CD4-positive, alpha-beta T cell treated with Interleukin-17A for 4 hours (primary cell): ENCODE results near the gene PALM3.
"Not testable (repeated sequence)": the region's sequence is repeated elsewhere in the genome, so short reads cannot be mapped to it uniquely, and the experiment has no call there.

Source experiments
- DNase-seq: peaks from one replicate; pipeline ENCODE4 v3.0.0-alpha.2; 2020; ENCODE audit warnings: mixed read lengths

Gene PALM3

DNA sequence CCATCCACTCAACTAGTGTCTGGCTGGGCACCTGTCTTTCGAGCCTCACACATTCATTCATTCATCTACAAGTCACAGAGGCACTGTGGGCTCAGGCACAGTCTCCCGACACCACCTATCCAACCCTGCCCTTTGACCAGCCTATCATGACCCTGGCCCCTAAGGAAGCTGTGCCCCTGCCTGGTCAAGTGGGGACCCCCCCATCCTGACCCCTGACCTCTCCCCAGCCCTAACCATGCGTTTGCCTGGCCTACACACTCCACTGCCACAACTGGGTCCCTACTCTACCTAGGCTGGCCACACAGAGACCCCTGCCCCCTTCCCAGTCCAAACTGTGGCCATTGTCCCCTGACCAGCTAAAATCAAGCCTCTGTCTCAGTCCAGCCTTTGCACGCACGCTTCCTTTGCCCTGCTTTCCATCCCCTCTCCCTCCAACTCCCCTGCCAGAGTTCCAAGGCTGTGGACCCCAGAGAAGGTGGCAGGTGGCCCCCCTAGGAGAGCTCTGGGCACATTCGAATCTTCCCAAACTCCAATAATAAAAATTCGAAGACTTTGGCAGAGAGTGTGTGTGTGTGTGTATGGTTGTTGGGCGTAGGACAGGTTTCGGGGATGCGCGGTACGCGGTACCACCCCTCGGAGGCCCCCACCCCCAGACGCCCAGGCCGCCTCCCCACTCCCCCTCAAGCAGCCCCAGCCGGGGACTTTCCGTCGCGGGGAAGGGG is 30.7 kb downstream of the PALM3 start:
- DNase-seq: peak; percentile 88

DNA sequence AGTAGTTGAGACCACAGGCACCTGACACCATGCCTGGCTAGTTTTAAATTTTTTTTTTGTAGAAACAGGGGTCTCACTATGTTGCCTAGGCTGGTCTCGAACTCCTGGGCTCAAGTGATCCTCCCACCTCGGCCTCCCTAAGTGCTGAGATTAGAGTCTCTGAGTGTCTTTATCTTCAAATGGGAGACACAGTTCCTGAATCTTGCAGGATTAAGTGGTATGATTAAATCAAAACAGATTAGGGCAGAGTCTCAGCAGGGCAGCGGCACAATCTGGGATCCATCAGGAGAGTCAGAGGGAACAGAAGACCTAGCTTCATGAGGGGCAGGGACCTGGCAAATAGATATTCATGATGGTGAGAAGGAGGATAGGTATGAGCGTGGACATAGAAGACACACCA is 33.0 kb downstream of the PALM3 start:
- DNase-seq: no peak

DNA sequence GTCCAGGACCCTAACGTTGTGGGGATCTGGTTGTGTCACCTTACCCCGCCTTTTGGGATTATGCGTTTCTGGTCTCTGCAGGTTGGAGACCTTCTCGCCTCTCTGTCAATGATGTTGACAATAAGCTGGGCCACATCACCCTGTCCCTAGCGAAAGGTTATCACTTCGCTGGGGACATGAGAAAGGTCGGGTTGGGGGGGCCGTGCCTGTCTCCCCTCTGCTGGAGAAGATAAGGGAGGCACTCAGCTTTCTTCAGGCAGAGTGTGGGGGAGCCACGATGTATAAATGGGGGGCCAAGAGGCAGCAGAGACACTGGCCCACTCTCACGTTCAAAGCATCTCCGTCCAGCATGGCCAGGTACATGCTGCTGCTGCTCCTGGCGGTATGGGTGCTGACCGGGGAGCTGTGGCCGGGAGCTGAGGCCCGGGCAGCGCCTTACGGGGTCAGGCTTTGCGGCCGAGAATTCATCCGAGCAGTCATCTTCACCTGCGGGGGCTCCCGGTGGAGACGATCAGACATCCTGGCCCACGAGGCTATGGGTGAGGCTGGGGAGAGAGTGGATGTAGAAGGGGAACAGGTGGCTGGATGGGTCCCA is 33.9 kb downstream of the PALM3 start, which contains the start of gene RLN3:
Gene RLN3, plus strand, starts transcription at position 293 of the 595 bp plus-strand sequence. Its CDS starts 57 bp downstream, at position 350.
- DNase-seq: no peak

DNA sequence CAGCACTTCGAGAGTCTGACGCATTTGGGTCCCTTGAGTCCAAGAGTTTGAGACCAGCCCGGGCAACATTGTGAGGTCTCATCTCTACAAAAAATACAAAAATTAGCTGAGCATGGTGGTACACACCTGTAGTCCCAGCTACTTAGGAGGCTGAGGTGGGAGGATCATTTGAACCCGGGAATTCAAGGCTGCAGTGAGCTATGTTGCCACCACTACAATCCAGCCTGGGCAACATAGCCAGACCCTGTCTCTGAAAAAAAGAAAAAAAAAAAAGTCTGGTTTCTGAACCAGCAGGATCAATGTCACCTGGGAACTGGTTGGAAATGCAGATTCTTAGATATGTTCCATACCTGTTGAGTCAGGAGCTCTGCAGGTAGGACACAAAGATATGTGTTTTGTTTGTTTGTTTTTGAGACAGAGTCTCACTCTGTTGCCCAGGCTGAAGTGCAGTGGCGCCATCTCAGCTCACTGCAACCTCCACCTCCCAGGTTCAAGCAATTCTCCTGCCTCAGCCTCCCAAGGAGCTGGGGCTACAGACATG is 35.2 kb downstream of the PALM3 start:
- not testable (repeated sequence) for DNase-seq

DNA sequence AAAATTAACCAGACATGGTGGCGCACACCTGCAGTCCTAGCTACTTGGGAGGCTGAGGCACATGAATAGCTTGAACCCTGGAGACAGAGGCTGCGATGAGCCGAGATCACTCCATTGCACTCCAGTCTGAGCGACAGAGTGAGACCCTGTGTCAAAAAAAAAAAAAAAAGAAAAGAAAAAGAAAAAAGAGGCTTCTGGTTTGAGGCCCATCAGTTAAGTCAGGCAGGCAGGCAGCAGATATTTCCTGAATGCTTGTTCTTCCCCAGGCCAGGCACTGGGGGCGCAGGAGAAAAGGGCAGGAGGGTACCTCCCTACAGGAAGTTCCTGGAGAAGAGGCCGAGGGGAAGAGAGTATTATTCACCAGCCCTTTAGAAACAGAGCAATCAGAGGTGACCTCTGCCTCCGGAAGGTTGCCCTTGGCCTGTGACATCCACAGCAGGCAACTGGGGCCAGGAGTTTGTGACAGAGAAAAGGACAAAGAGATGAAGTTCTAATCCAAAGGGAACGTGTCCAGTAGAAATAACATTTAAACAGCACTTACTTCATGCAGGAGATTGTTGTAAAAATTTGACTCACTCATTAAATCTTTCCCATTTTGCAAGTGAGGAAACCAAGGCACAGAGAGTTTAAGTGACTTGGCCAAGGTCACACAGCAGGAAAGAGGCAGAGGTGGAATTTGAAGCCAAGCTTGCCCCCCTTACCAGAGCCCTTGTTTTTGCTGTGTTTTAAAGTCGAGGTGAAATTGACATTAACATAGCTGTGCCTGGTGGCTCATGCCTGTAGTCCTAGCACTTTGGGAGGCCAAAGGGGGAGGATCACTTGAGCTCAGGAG is 38.3 kb downstream of the PALM3 start:
- peak; percentile 50 for DNase-seq

DNA sequence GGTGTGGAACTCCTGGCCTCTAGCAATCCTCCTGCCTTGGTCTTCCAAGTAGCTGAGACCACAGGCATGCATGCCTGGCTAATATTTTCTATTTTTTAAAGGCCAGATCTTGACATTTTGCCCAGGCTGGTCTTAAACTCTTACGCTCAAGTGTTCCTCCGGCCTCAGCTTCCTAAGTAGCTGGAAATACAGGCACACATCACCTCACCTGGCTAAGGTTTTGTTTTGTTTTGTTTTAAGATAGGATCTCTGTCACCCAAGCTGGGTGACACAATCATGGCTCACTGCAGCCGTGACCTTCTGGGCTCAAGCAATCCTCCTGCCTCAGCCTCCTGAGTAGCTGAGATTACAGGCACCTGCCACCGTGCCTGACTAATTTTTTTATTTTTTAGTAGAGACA is 39.4 kb downstream of the PALM3 start:
- DNase-seq: no peak

DNA sequence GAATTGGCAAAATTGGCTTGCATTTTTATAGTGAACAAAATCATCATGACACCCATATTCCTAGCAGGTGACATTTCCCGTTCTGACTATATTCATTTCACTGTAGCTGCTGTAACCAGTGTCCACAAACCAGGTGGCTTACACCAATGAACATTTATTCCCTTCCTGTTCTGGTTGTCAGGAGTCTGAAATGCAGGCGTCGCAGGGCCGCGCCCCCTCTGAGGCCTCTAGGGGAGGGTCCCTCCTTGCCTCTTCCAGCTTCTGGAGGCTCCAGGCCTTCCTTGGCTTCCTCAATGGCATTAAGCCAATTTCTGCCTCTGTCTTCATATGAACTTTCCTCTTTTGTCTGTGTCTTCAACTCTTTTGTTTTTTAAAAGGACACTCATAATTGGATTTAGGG is 40.4 kb downstream of the PALM3 start:
- no peak for DNase-seq

DNA sequence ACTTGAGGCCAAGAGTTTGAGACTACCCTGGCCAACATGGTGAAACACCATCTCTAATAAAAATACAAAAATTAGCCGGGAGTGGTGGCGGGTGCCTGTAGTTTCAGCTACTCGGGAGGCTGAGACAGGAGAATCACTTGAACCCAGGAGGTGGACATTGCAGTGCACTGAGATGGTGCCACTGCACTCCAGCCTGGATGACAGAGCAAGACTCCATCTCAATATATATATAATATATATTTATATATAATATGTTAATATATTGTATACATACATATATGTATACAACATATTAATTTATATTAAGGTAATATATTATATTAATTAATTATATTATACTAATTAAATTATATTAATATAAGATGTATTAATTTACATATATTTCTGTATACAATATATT is 42.1 kb downstream of the PALM3 start:
- not testable (repeated sequence) for DNase-seq

DNA sequence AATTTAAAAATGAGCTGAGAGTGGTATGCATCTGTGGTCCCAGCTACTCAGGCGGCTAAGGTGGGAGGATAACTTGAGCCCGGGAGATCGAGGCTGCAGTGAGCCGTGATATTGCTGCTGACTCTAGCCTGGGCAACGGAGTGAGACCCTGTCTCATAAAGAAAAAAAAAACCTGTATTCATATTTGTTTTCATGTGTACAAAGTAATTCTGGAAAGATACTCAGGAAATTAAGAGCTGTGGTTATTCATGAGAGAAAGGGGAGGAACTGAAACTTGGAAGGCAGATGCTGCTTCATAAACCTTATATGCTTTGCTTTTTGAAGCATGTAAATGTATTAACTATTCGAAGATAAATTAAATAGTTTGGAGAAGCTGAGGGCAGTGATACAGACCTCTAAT is 42.8 kb downstream of the PALM3 start:
- DNase-seq: no peak

DNA sequence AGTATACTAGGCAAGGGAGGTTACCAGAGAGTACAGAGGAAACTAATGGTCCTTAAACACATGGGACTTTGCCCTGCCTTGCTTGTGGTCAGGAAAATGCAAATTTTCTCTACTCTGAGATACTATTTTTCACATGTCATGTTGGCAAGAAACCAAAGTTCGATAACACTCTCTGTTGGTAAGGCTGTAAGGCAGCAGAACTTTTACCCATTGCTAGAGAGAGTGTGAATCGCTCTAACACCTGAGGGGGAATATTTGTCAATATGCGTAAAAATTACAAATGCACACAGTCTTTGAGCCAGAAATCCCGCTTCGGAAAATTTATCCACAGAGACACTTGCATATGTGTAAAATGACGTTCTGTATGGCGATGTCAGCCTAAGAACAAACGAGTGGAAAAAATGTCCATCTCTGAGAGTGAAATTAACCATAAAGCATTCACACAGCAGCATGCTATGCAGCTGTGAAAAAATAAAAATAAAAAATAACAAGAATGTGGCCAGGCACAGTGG is 46.3 kb downstream of the PALM3 start:
- no peak for DNase-seq

DNA sequence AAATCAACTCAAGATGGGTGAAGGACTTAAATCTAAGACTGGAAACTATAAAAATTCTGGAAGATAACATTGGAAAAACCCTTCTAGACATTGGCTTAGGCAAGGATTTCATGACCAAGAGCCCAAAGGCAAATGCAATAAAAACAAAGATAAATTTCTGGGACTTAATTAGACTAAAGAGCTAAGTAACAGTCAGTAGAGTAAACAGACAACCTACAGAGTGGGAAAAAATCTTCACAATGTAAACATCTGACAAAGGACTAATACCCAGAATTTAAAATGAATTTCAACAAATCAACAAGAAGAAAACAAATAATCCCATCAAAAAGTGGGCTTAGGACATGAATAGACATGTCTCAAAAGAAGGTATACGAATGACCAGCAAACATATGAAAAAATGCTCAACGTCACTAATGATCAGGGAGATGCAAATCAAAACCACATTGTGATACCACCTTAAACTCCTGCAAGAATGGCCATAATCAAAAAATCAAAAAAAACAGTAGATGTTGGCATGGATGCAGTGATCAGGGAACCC is 49.4 kb downstream of the PALM3 start:
- DNase-seq: no peak

DNA sequence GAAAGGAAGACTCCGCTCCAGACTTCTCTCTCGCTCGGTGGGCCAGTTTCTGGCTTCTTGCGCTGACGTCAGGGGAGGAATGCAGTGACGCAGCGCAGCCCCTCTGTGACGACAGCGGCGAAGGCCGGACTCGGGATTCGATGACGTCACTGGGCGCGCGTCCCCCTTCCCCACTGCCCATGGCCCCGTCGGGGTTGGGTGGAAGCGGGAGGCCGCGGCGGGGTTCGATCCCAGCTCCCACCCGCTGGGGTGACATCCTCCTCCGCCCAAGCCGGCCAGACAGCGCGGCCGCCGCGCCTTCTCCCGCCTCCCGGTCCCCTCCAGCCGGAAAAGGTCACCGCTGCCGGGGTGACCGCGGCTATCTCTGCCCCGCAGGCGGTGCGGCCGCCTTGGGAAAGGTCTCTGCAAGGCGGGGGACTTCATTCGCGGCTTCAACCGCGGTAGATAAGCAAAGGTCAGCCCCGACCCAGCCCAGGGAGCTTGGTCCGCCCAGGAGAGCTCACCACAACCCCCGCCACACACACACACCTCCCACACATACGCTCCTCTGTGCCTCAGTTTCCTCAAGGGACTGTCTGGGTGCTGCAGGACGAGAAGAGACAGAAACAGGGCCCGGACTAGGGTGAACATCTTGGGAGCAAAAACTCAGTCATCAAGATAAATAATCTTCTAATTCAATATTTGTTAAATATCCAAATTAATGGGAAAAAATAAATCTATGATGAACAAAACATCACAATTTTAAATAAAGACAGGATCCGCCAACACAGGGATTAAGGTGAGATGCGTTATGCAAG is 54.9 kb downstream of the PALM3 start:
- DNase-seq: no peak

DNA sequence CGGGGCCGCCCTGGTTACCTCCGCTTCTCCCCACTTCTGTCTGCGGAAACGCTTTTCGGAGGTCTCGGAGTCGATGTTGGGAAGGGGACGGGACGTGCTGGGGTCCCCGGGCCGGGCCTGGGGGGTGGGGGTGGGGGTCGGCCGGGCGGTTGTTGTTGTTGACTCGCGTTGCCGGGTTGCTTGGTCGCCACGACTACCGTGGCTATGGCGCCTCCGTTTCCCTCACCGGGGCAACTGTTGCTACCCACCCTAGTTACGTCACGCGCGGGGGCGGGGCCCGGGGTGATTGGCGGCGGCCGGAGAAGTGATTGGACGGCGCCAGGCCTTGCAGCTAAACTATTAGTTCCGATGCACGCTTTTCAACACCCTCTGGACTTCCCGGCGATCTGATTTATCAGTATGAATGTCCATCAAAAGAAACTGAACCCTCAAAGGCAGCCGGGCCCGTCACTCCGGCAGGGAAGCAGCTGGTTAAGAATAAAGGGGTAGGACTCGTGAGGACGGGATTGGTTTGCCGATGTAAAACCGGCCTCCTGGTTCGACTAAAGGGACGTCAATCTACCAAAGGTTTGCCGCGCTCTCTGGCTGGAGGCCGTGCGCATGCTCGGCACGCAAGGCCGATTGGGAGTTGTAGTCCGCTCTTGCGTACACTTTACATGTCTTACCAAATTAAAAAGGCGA is 55.7 kb downstream of the PALM3 start, which contains the start of gene RFX1:
Gene RFX1, minus strand, starts transcription at position 236 of the 681 bp plus-strand sequence. CDS start 12,477 bp downstream, outside the sequence.
- DNase-seq: peak; percentile 100

DNA sequence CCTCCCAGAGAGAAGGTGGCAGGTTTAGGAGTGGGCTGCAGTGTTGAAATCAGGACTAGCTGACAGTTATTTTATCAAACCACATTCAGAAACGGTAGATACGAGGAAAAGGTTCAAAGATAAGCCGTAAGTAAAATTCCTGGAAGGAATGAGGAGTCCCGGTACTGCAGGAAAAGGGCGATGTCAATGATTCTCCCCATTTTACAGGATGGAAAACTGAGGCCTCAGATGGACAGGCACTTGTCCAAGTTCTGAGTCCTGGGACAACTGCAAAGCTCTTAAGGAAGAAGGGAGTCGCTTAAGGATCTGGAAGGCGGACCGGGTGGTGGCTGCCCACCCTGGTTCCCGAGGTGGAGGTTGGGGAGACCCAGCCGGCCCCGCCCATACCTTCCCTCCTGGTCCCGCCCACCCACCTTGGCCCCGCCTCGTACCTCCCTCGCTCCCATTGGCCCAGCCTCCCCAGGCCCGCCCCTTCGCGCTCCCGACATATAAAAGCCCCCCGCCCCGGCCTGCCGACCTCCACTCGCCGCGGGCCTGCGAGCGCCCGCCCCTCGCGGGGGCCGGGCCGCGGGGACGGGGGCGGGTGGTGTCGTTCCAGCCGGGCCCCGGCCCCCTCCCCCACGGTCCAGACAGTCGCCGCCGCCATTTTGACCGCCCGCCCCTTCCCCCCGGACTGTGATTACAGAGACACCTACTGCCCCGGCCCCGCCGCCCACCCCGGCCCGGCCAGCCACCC is 56.4 kb downstream of the PALM3 start:
- DNase-seq: peak; percentile 94

DNA sequence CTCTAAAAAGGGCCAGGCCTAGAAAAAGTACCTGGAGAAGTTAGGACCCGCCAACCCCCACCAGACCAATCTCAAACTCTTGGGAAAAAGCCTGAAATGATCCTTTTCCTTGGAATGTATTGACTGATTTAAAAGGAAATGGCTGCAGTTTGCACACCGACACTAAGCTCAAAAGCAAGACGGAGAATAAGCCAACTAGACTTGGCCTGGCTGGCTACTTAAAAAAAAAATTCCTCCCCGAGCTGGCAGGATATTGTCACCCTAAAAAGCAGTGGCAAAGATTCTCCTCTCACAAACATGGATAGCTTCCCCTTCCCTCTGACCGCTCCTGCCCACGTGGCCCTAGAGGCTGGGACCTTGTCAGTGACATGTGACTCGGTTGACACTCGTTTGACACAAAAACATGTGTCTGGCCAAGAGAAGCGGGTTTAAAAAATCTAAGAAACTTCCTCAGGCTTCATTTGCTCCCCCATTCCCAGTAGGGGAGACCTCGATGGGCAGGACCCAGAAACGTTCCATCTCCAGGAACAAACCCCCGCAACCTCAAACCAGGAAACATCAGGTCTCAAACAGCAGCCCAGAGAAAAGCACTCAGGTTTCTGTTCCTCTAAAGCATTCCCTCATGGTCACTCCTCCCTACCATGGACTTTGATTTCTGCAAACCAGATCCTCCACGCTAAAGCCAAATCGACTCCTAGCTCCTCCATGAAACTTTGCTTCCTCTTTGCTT is 57.1 kb downstream of the PALM3 start:
- no peak for DNase-seq
